HCEC 1CT (cell line): ENCODE data around the gene ZNF577.

ENCODE experiments used
- DNase-seq: peaks from one replicate; pipeline ENCODE4 v3.0.0-alpha.2; 2017

ZNF577 gene

DNA sequence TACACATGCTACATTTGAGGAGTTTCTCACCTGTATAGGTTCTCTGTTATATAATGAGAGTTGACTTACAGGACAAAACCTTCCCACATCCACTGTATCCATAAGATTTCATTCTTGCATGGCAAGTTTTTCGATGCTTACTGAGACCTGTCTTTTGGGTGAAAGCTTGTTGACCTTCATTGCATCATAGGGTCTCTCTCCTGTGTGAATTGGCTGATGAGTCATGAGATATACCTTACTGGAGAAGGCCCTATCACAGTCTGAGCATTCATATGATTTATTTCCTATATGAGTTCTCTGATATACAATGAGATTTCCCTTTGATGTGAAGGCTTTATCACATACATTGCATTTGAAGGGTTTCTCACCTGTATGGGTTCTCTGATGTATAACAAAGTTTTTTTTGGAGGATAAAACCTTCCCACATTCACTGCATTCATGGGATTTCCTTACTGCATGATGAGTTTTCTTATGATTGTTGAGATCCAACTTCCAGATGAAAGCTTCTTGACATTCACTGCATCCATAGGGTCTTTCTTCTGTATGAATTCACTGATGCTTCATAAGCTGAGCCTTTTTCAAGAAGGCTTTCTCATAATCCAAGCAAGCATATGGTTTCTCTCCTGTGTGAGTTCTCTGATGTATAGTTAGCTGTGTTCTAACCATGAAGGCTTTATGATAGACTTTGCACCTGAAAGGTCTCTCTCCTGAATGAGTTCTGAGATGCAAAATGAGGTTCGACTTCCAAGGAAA, 25.7 kb downstream of the ZNF577 start:
- no peak for DNase-seq

DNA sequence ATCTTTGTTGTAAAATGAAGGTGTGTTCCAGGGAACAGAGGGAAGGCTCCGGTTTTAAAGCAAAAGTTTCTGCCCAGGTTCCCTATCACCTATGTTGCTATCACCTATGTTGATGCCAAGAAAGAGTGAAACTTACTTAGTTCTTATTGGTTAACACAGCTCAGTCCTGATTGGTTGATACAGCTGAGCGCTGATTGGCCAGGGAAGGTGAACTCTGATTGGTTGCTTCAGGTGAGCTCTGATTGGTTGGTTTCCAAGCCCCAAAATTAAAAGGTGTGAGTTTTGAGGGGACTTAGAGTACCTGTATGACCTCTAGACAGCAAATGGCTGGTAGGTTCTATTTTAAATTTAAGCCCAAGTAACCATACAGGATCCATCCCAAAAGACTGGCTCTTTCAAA, 50.6 kb downstream of the ZNF577 start:
- DNase-seq, result no peak

DNA sequence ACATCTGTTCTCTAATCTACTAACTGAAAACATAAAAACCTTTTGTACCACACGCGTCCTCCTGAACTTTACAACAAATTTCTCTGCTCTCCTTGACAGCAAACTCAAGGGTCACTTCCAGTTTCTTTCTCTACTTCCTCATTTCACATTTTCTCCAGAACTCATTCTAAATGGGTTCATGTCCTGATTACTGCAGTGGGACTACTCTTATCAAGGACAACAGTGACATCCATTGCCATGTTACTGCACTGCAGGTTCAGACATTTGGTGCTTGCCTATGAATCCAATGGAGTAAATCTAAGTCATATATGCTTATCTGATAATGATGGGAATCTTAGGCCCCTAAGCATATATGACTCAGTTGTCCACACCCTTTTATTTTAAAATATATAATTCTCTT, 57.5 kb downstream of the ZNF577 start:
- no peak for DNase-seq

DNA sequence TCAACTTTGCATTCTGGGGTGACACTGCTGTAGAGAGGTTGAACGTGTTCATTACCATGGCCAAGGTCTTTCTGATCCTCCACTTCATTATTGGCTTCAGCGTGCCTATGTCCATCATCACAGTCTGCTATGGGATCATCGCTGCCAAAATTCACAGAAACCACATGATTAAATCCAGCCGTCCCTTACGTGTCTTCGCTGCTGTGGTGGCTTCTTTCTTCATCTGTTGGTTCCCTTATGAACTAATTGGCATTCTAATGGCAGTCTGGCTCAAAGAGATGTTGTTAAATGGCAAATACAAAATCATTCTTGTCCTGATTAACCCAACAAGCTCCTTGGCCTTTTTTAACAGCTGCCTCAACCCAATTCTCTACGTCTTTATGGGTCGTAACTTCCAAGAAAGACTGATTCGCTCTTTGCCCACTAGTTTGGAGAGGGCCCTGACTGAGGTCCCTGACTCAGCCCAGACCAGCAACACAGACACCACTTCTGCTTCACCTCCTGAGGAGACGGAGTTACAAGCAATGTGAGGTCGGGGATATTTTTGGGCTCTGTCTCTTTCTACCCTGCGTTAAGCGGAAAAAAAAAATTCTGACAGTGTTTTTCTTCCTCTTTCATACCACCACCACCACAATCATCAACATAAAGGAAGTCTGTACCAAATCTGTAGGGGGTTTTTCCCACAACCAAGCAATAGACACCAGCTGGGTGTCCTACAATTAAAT, 63.3 kb downstream of the ZNF577 start:
- no peak for DNase-seq

DNA sequence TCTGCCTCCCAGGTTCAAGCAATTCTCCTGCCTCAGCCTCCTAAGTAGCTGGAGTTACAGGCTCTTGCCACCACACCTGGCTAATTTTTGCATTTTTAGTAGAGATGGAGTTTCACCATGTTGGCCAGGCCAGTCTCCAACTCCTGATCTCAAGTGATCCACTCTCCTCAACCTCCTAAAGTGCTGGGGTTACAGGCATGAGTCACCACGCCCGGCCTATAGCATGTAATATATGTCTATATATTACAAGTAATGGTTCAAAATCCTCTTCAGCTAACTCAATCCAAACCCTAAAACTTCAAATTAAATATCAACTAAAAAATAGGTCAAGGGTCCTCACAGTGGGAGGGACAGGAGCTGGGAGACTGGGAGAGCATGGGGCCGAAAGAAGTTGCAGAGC, 64.8 kb downstream of the ZNF577 start:
- DNase-seq, result no peak

DNA sequence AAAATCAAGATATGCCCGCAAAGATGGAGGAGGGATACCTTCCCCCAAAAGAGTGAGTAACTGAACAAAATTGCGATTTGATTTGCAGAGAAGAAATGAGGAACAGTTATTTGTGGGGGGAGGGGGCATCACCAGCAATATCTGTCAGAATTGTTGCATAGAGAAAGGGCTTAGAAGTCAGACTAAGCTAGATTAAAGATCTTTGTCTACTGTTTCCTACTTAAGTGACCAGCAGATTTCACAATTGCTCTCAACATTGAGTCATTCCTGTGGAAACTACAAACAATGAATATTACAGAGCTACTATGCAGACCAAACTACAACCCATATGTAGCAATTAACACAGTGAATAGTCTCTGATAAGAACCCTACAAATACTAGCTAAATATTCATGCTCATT, 65.4 kb downstream of the ZNF577 start:
- no peak for DNase-seq

DNA sequence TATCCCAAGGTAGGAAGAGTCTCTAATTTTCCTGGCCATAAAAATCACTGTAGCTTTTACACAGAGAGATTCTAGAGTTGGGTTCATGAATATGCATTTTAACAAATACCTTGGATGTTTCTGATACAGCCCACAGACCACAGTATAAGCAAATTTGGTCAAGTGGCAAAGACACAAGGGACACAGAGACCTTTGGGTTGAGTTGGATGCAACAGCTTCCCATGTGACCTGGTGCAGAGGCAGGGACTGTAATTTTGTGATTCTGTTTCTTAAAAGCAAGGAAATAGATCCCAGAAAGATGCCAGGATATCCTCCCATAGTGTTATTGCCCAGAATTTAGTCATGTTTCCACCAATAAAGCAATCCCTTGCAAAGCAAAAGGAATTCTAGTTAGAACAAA, 65.8 kb downstream of the ZNF577 start:
- no peak for DNase-seq

DNA sequence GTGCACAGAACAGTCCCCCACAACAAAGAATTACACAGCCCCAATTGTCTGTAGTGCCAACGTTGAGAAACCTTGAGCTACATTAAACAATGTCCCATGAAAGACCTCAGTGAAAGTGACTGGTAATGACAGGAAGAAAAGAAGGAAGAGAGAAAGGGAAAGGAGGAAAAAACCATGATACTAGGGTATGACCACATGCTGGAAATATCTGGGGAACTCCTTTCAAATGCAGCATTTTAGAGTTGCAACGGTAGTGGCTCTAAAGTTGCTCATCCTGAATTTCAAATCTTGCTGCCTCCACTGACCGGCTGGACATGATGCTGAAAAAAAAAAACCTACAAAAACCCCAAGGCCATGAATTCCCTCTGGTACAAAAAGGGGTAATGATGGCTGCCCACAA, 66.3 kb downstream of the ZNF577 start:
- DNase-seq, result no peak
